Stimulated activated naive B cell treated with anti-CD40 and anti-IgM and Interleukin-4, amounts not matched to agents 10 μg/mL and 1 μg/mL and 100 μg/mL, for 72 hours (primary cell): Measurements from ENCODE around the gene KDR.

Experiments used
- ATAC-seq, 2 donors: fragments of 150-1000 bp; cut with Tn5 transposase; replicated peaks; 2 replicates each; pipeline ENCODE4 v1.10.0; 2021; ENCODE audit warnings: moderate library complexity in 1 of 2
- DNase-seq: peaks from one replicate; pipeline ENCODE4 v3.0.0; 2021
- H3K27ac Mint-ChIP-seq: one replicate; pipeline ENCODE4 v1.8.0; 2022; ENCODE audit warnings: mild to moderate bottlenecking, mixed read lengths
- H3K27me3 Mint-ChIP-seq, 2 donors: one replicate each; pipeline ENCODE4 v1.8.0; 2022; ENCODE audit warnings: mixed read lengths in 2 of 2
- H3K36me3 Mint-ChIP-seq, 2 donors: one replicate each; pipeline ENCODE4 v1.8.0; 2022; ENCODE audit warnings: mixed read lengths in 2 of 2, mild to moderate bottlenecking in 1 of 2
- H3K4me1 Mint-ChIP-seq, 2 donors: one replicate each; pipeline ENCODE4 v1.8.0; 2022; ENCODE audit warnings: mixed read lengths in 2 of 2, mild to moderate bottlenecking in 1 of 2
- H3K4me3 Mint-ChIP-seq, 2 donors: one replicate each; pipeline ENCODE4 v1.8.0; 2022; ENCODE audit warnings: mild to moderate bottlenecking in 2 of 2, mixed read lengths in 2 of 2, moderate library complexity in 1 of 2
- H3K9me3 Mint-ChIP-seq, 2 donors: one replicate each; pipeline ENCODE4 v1.8.0; 2022; ENCODE audit warnings: mixed read lengths in 2 of 2, mild to moderate bottlenecking in 1 of 2

KDR gene

GRCh38 chr4:55125087-55125721 is at the start of gene KDR:
Gene KDR (minus strand): TSS chr4:55125595. CDS start chr4:55125293, 302 bp downstream.
- no peak within 1 kb of the TSS for H3K27ac Mint-ChIP-seq
- DNase-seq (no peak), ATAC-seq (no peak)
- no peaks in the 10 kb centered on the region for H3K4me1 Mint-ChIP-seq
- peaks cover 0 to 2% of the 10 kb centered on the region in 2 donors for H3K36me3 Mint-ChIP-seq
- H3K4me3 Mint-ChIP-seq, result peak within 1 kb of the TSS in 1 of 2 donors; percentile 61
- peaks cover 0 to 2% of the 10 kb centered on the region in 2 donors for H3K9me3 Mint-ChIP-seq
- peaks cover 29 to 42% of the 10 kb centered on the region in 2 donors for H3K27me3 Mint-ChIP-seq

GRCh38 chr4:55173580-55173979 is 48.2 kb upstream of the KDR start:
- Mint-ChIP-seq H3K4me1 (no peaks in the 10 kb centered on the region), H3K4me3 (no peak overlapping the region), H3K36me3 (no peaks in the 10 kb centered on the region), H3K27ac (no peak overlapping the region), H3K27me3 (peaks cover 10 to 20% of the 10 kb centered on the region in 2 donors), H3K9me3 (peaks cover 0 to 3% of the 10 kb centered on the region in 2 donors)
- no peak for ATAC-seq
- DNase-seq, result no peak

- no peak for DNase-seq
- Mint-ChIP-seq H3K4me3 (no peak overlapping the region), H3K27me3 (peaks cover 10 to 23% of the 10 kb centered on the region in 2 donors), H3K36me3 (no peaks in the 10 kb centered on the region), H3K27ac (no peak overlapping the region), H3K9me3 (peaks cover 0 to 4% of the 10 kb centered on the region in 2 donors), H3K4me1 (no peaks in the 10 kb centered on the region)
- ATAC-seq, result no peak
Measured at GRCh38 chr4:55172694-55173287, 47.4 kb upstream of the KDR start.

GRCh38 chr4:55170462-55170861 is 45.1 kb upstream of the KDR start:
- H3K27me3 Mint-ChIP-seq, result peaks cover 6 to 15% of the 10 kb centered on the region in 2 donors
- H3K4me3 Mint-ChIP-seq, result no peak overlapping the region
- H3K4me1 Mint-ChIP-seq, result no peaks in the 10 kb centered on the region
- no peaks in the 10 kb centered on the region for H3K36me3 Mint-ChIP-seq
- H3K27ac Mint-ChIP-seq, result no peak overlapping the region
- DNase-seq (no peak), ATAC-seq (no peak)
- peaks cover 4 to 5% of the 10 kb centered on the region in 2 donors for H3K9me3 Mint-ChIP-seq

- DNase-seq (no peak), ATAC-seq (no peak)
- no peak overlapping the region for H3K4me3 Mint-ChIP-seq
- H3K27me3 Mint-ChIP-seq, result peaks cover 6 to 15% of the 10 kb centered on the region in 2 donors
- no peaks in the 10 kb centered on the region for H3K36me3 Mint-ChIP-seq
- H3K9me3 Mint-ChIP-seq, result peaks cover 4 to 5% of the 10 kb centered on the region in 2 donors
- no peaks in the 10 kb centered on the region for H3K4me1 Mint-ChIP-seq
- no peak overlapping the region for H3K27ac Mint-ChIP-seq
Measured at GRCh38 chr4:55169352-55169961, 44.1 kb upstream of the KDR start.

GRCh38 chr4:55162396-55162795 is 37.0 kb upstream of the KDR start:
- H3K27ac Mint-ChIP-seq, result no peak overlapping the region
- H3K9me3 Mint-ChIP-seq, result peaks cover 0 to 7% of the 10 kb centered on the region in 2 donors

GRCh38 chr4:55161739-55162138 is 36.3 kb upstream of the KDR start:
- ATAC-seq (no peak), DNase-seq (no peak)
- Mint-ChIP-seq H3K4me3 (no peak overlapping the region), H3K27me3 (peaks cover 16 to 32% of the 10 kb centered on the region in 2 donors), H3K27ac (no peak overlapping the region), H3K4me1 (no peaks in the 10 kb centered on the region), H3K36me3 (peaks cover 0 to 2% of the 10 kb centered on the region in 2 donors), H3K9me3 (peaks cover 0 to 7% of the 10 kb centered on the region in 2 donors)

More at GRCh38 chr4:55162396-55162795, 37.0 kb upstream of the KDR start:
- Mint-ChIP-seq H3K4me3 (no peak overlapping the region), H3K27me3 (peaks cover 10 to 26% of the 10 kb centered on the region in 2 donors), H3K36me3 (peaks cover 0 to 2% of the 10 kb centered on the region in 2 donors), H3K4me1 (no peaks in the 10 kb centered on the region)
- ATAC-seq (no peak), DNase-seq (no peak)

- Mint-ChIP-seq H3K27ac (no peak overlapping the region), H3K4me3 (no peak overlapping the region), H3K27me3 (peaks cover 16 to 32% of the 10 kb centered on the region in 2 donors), H3K36me3 (peaks cover 0 to 2% of the 10 kb centered on the region in 2 donors), H3K4me1 (no peaks in the 10 kb centered on the region), H3K9me3 (peaks cover 0 to 2% of the 10 kb centered on the region in 2 donors)
- DNase-seq (no peak), ATAC-seq (no peak)
Measured at GRCh38 chr4:55159851-55160250, 34.5 kb upstream of the KDR start.

GRCh38 chr4:55158957-55159356 is 33.6 kb upstream of the KDR start:
- no peak overlapping the region for H3K4me3 Mint-ChIP-seq
- ATAC-seq (no peak), DNase-seq (no peak)
- H3K27me3 Mint-ChIP-seq, result peaks cover 16 to 32% of the 10 kb centered on the region in 2 donors
- no peak overlapping the region for H3K27ac Mint-ChIP-seq
- H3K4me1 Mint-ChIP-seq, result no peaks in the 10 kb centered on the region
- H3K9me3 Mint-ChIP-seq, result peaks cover 0 to 2% of the 10 kb centered on the region in 2 donors
- peaks cover 0 to 2% of the 10 kb centered on the region in 2 donors for H3K36me3 Mint-ChIP-seq

- H3K9me3 Mint-ChIP-seq, result peaks cover 2 to 4% of the 10 kb centered on the region in 2 donors
- peaks cover 16 to 32% of the 10 kb centered on the region in 2 donors for H3K27me3 Mint-ChIP-seq
- H3K36me3 Mint-ChIP-seq, result peaks cover 0 to 2% of the 10 kb centered on the region in 2 donors
- no peak overlapping the region for H3K27ac Mint-ChIP-seq
- DNase-seq (no peak), ATAC-seq (no peak)
- H3K4me1 Mint-ChIP-seq, result no peaks in the 10 kb centered on the region
- H3K4me3 Mint-ChIP-seq, result no peak overlapping the region
Measured at GRCh38 chr4:55157559-55158277, 32.3 kb upstream of the KDR start.

- H3K36me3 Mint-ChIP-seq, result peaks cover 0 to 2% of the 10 kb centered on the region in 2 donors
- H3K4me3 Mint-ChIP-seq, result no peak overlapping the region
- H3K4me1 Mint-ChIP-seq, result no peaks in the 10 kb centered on the region
- H3K9me3 Mint-ChIP-seq, result peaks cover 2 to 4% of the 10 kb centered on the region in 2 donors
- no peak overlapping the region for H3K27ac Mint-ChIP-seq
- DNase-seq, result no peak
- ATAC-seq, result no peak
- H3K27me3 Mint-ChIP-seq, result peaks cover 16 to 28% of the 10 kb centered on the region in 2 donors
Measured at GRCh38 chr4:55154933-55155332, 29.5 kb upstream of the KDR start.

GRCh38 chr4:55154290-55154880 is 29.0 kb upstream of the KDR start:
- no peak for ATAC-seq
- Mint-ChIP-seq H3K4me1 (no peaks in the 10 kb centered on the region), H3K36me3 (peaks cover 0 to 2% of the 10 kb centered on the region in 2 donors), H3K4me3 (no peak overlapping the region), H3K27ac (no peak overlapping the region), H3K27me3 (peaks cover 16 to 24% of the 10 kb centered on the region in 2 donors), H3K9me3 (peaks cover 2 to 4% of the 10 kb centered on the region in 2 donors)
- no peak for DNase-seq

- Mint-ChIP-seq H3K27ac (no peak overlapping the region), H3K36me3 (no peaks in the 10 kb centered on the region), H3K9me3 (peaks cover 0 to 1% of the 10 kb centered on the region in 2 donors), H3K4me3 (no peak overlapping the region), H3K4me1 (no peaks in the 10 kb centered on the region), H3K27me3 (peaks cover 0 to 5% of the 10 kb centered on the region in 2 donors)
- ATAC-seq, result no peak
- no peak for DNase-seq
Measured at GRCh38 chr4:55143858-55144257, 18.5 kb upstream of the KDR start.

GRCh38 chr4:55138367-55138766 is 13.0 kb upstream of the KDR start:
- H3K36me3 Mint-ChIP-seq, result no peaks in the 10 kb centered on the region
- no peak overlapping the region for H3K27ac Mint-ChIP-seq
- peaks cover 0 to 5% of the 10 kb centered on the region in 2 donors for H3K27me3 Mint-ChIP-seq
- no peaks in the 10 kb centered on the region for H3K9me3 Mint-ChIP-seq
- DNase-seq, result no peak
- ATAC-seq, result no peak
- no peaks in the 10 kb centered on the region for H3K4me1 Mint-ChIP-seq
- H3K4me3 Mint-ChIP-seq, result no peak overlapping the region
